HAP-1 (cell line): ENCODE measurements around the gene DTL.
"Not testable (repeated sequence)": the region's sequence is repeated elsewhere in the genome, so short reads cannot be mapped to it uniquely, and the experiment has no call there.

ENCODE experiments used
- DNase-seq, 2 experiments: peaks; one replicate each; pipeline ENCODE4 v3.0.0-alpha.2; 2016 to 2020; ENCODE audit warnings: low spot score in 2 of 2
- H3K27me3 ChIP-seq: fragments of 250-450 bp; sonication (Bioruptor Pico); 2 replicates; pipeline ENCODE4 v1.5.1; 2020; ENCODE audit warnings: low read depth, mild to moderate bottlenecking, moderate library complexity
- H3K36me3 ChIP-seq: fragments of 250-450 bp; sonication (Bioruptor Pico); replicated peaks from 2 replicates; pipeline ENCODE4 v1.5.1; 2020; ENCODE audit warnings: mild to moderate bottlenecking
- H3K4me1 ChIP-seq: fragments of 250-450 bp; sonication (Bioruptor Pico); 2 replicates; pipeline ENCODE4 v1.5.1; 2020; ENCODE audit warnings: mild to moderate bottlenecking
- H3K4me3 ChIP-seq: fragments of 250-450 bp; sonication (Bioruptor Pico); 2 replicates; pipeline ENCODE4 v1.5.1; 2020; ENCODE audit warnings: mild to moderate bottlenecking, moderate library complexity
- H3K9me3 ChIP-seq: fragments of 250-450 bp; sonication (Bioruptor Pico); 2 replicates; pipeline ENCODE4 v1.5.1; 2020; ENCODE audit warnings: mild to moderate bottlenecking, moderate library complexity
- in situ Hi-C: fragments of 300-500 bp; cut with MboI; formaldehyde crosslinking; loops from 3 replicates; pipeline ENCODE4 v1.14.3; 2020; ENCODE audit warnings: low sequenced_read_pairs, inconsistent platforms, mixed read lengths

DTL gene

DNA sequence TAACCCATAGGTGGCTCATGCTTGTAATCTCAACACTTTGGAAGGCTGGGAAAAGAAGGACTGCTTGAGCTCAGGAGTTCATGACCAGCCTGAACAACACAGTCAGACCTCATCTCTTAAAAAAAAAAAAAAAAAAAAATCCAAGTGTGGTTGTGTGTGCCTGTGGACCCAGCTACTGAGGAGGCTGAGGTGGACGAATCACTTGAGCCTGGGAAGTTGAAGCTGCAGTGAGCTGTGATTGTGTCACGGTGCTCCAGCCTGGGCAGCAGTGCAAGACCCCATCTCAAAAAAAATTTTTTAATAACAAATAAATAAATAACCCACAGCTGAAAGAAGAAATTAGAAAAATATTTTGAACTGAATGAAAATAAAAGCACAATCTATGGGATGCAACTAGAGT is 14.0 kb upstream of the DTL start:
- H3K4me3 ChIP-seq: no peak overlapping the region
- H3K27me3 ChIP-seq: no peaks in the 10 kb centered on the region
- no peaks in the 10 kb centered on the region for H3K9me3 ChIP-seq
- H3K36me3 ChIP-seq: peaks cover 16% of the 10 kb centered on the region
- H3K4me1 ChIP-seq: no peaks in the 10 kb centered on the region
- no peak for DNase-seq
- in situ Hi-C loops: no loop called here

DNA sequence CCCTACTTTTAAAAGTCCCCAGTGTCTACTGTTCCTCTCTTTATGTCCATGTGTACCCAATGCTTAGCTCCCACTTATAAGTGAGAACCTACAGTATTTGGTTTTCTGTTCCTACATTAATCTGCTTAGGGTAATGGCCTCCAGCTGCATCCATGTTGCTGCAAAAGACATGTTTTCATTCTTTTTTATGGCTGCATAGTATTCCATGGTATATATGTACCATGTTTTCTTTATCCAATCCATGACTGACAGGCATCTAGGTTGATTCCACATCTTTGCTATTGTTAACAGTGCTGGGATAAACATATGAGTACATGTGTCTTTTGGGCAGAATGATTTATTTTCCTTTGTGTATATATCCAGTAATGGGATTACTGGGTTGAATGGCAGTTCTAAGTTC is 12.6 kb upstream of the DTL start:
- H3K36me3 ChIP-seq: peaks cover 11% of the 10 kb centered on the region
- H3K27me3 ChIP-seq, H3K4me1 ChIP-seq, H3K4me3 ChIP-seq, in situ Hi-C loops, H3K9me3 ChIP-seq, DNase-seq: not testable (repeated sequence)

GRCh38 chr1:212024469-212025149 is 10.9 kb upstream of the DTL start:
- Histone ChIP-seq H3K4me3 (no peak overlapping the region), H3K36me3 (peaks cover 8% of the 10 kb centered on the region), H3K9me3 (no peaks in the 10 kb centered on the region), H3K27me3 (no peaks in the 10 kb centered on the region), H3K4me1 (peaks cover 6% of the 10 kb centered on the region; the same call in 1 of the 2 replicates)
- DNase-seq: no peak
- in situ Hi-C loops: loop anchor here (25.0 kb wide), 1 partner anchor 337 kb away; the partner anchor contains the start of gene NEK2

- in situ Hi-C loops: loop anchor here (25.0 kb wide), 1 partner anchor 340 kb away; the partner anchor contains the start of gene NEK2
- H3K9me3 ChIP-seq, H3K27me3 ChIP-seq, H3K4me3 ChIP-seq, H3K36me3 ChIP-seq, H3K4me1 ChIP-seq, DNase-seq: not testable (repeated sequence)
These were observed 7.8 kb upstream of the DTL start for GRCh38 chr1:212027727-212028126.

DNA sequence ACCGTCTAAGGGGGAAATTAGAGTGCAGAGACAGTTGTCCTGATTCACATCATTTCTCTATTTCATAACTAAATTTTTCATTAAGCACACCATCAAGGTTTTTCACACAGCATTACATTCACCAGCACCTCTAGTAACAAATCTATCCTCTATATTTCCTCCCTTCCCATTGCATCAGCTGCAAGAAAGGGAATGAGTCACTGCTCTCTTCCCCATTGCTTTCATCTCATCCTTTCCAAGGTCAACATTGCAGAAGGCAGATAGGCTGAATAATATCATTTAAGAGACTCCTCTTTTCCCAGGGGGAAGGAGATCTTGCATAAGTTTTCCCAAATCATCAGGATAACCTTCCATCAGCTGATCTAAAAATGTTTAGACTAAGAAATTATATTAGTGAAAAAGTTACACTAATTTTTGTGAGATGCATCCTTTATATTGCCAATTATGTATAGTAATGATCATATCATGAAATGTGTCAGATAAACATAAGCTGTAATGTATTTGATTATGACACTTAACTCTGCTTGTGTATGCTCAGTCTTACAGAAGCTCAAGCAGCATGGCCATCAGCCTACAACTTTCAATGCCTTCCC is 4.5 kb upstream of the DTL start:
- Histone ChIP-seq H3K36me3 (no peaks in the 10 kb centered on the region), H3K27me3 (no peaks in the 10 kb centered on the region), H3K4me3 (no peak overlapping the region), H3K4me1 (peaks cover 8% of the 10 kb centered on the region; the same call in 1 of the 2 replicates), H3K9me3 (no peaks in the 10 kb centered on the region)
- DNase-seq: no peak
- in situ Hi-C loops: loop anchor here (25.0 kb wide), 1 partner anchor 344 kb away; the partner anchor contains the start of gene NEK2

DNA sequence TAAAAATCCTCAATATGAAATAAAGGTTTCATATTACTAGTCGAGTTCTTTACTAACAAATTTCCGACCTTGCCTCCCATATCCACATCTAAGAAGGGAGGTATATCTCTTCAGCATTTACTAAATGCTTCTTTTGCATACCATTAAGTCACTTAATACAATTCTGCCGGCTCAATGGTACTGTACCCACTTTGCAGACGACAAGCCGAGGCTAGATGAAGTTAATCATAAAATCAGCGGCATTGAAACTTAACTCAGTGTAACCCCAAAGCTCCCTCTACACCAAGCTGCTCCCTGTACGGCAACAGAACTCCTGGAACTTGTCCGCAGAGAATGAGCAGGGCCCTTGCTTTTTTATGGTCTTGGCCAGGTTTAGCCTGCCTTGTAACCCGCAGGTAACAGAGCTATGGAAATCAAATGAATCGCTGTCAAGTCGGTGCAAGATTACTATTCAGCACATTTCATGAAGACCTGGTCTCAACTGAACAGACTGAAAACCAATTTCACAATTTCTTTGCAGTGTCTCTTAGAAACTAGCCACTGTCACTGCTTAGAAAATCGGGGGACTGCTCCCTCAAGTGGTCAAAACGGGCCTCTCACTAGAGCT is 929 bp upstream of the DTL start:
- Histone ChIP-seq H3K27me3 (no peaks in the 10 kb centered on the region), H3K36me3 (peaks cover 18% of the 10 kb centered on the region), H3K4me3 (peak overlapping the region; percentile 70), H3K9me3 (no peaks in the 10 kb centered on the region), H3K4me1 (peaks cover 7% of the 10 kb centered on the region)
- in situ Hi-C loops: loop anchor here (25.0 kb wide), 1 partner anchor 347 kb away; the partner anchor contains the start of gene NEK2
- DNase-seq: no peak

GRCh38 chr1:212035835-212036605 is 472 bp downstream of the DTL start:
- peaks cover 30% of the 10 kb centered on the region for H3K36me3 ChIP-seq
- in situ Hi-C loops: loop anchor here (25.0 kb wide), 1 partner anchor 349 kb away; the partner anchor contains the start of gene NEK2
- no peaks in the 10 kb centered on the region for H3K9me3 ChIP-seq
- DNase-seq: no peak
- peaks cover 16% of the 10 kb centered on the region for H3K4me1 ChIP-seq
- peak overlapping the region; percentile 70 for H3K4me3 ChIP-seq
- H3K27me3 ChIP-seq: no peaks in the 10 kb centered on the region

- peak overlapping the region; percentile 70 for H3K4me3 ChIP-seq
- H3K27me3 ChIP-seq: no peaks in the 10 kb centered on the region
- peaks cover 20% of the 10 kb centered on the region for H3K4me1 ChIP-seq
- DNase-seq: no peak
- in situ Hi-C loops: loop anchor here (25.0 kb wide), 1 partner anchor 351 kb away; the partner anchor contains the start of gene NEK2
- no peaks in the 10 kb centered on the region for H3K9me3 ChIP-seq
- peaks cover 36% of the 10 kb centered on the region for H3K36me3 ChIP-seq
These were observed 2.4 kb downstream of the DTL start for GRCh38 chr1:212037900-212038299.

DNA sequence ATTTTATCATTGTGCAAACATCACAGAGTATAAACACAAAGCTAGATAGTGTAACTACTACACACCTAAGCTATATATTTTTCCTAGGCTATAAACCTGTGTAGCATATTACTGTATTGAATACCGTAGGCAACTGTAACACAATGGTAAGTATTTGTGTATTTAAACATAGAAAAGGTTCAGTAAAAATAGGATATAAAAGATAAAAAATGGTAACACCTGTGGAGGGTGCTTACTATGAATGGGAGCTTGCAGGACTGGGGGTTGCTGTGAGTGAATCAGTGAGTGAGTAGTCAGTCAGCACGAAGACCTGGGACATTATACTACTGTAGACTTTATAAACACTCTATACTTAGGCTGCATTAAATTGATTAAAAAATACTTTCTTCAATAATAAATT is 4.1 kb downstream of the DTL start:
- in situ Hi-C loops: loop anchor here (25.0 kb wide), 1 partner anchor 352 kb away; the partner anchor contains the start of gene NEK2
- no peaks in the 10 kb centered on the region for H3K27me3 ChIP-seq
- peaks cover 50% of the 10 kb centered on the region for H3K36me3 ChIP-seq

DNA sequence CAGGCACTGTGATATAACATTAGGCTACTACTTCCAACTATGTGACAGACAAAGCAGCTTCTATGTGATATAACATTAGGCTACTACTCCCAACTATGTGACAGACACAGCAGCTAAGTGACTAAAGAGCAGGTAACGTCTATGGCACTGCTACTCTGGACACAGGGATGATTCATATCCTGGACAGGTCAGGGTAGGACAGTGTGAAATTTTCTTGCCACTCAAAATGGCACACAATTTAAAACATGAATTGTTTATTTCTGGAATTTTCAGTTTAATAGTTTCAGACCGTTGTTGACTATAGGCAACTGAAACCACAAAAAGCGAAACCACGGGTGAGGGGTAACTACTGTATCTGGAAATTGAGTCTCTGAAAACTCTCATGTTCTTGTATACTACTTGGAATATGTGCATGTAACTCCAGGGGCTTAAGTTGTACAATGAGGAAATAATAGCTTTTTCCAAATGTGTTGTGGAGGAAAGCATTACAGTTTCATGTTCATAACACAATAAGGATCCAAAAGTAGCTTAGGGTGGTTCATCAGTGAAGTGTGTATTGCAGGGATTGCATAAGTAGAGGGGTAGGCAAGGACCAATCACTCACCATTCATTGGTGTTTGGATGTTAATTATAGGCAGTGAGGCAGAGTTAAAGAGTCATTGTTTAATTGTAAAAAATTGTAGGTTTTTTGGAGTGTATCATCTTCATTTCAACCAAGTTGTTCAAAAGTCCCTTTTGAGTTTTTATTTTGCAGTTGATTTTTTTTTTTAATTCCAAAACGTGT is 5.3 kb downstream of the DTL start:
- peaks cover 62% of the 10 kb centered on the region for H3K36me3 ChIP-seq
- in situ Hi-C loops: loop anchor here (25.0 kb wide), 1 partner anchor 354 kb away; the partner anchor contains the start of gene NEK2
- H3K4me3 ChIP-seq: no peak overlapping the region
- no peaks in the 10 kb centered on the region for H3K27me3 ChIP-seq
- no peak for DNase-seq
- peaks cover 22% of the 10 kb centered on the region for H3K4me1 ChIP-seq
- no peaks in the 10 kb centered on the region for H3K9me3 ChIP-seq

More for the DNA sequence above, 4.1 kb downstream of the DTL start:
- no peak overlapping the region for H3K4me3 ChIP-seq
- DNase-seq: no peak
- no peaks in the 10 kb centered on the region for H3K9me3 ChIP-seq
- peaks cover 22% of the 10 kb centered on the region for H3K4me1 ChIP-seq

DNA sequence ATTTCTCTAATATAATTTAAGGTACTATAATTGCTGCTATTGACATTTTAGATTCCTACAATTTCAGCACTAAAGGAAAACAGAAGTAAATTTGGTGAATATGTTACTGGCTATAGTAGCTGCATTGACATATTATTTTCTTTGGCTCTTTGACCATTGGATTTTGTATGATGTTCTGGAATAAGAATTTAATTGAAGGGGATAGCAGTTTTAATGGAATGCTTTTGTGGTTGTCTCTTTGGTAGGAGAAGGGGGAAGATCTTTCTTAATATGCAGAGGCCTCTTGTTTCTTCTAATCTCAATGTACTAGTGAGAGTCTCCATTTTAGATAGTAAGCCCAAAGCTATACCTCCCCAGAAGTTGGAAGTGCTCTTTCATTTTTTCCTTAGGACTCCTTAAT is 6.9 kb downstream of the DTL start:
- peaks cover 22% of the 10 kb centered on the region for H3K4me1 ChIP-seq
- H3K27me3 ChIP-seq: no peaks in the 10 kb centered on the region
- in situ Hi-C loops: loop anchor here (25.0 kb wide), 1 partner anchor 355 kb away; the partner anchor contains the start of gene NEK2
- H3K36me3 ChIP-seq: peaks cover 75% of the 10 kb centered on the region
- no peak for DNase-seq
- H3K9me3 ChIP-seq: no peaks in the 10 kb centered on the region
- no peak overlapping the region for H3K4me3 ChIP-seq

DNA sequence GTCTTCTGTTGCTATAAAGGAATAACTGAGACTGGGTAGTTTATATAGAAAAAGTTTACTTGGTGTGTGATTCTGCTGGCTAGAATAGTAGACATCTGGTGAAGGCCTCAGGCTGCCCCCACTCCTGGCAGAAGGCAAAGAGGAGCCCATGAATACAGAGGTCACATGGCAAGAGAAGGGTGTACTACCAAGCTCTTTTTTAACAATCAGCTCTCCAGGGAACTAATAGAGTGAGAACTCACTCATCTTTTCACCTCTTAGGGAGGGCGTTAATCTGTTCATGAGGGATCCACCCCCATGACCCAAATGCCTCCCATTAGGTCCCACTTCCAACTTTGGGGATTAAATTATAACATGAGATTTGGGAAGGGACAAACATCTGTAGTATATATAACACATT is 9.3 kb downstream of the DTL start:
- H3K36me3 ChIP-seq: peaks cover 80% of the 10 kb centered on the region
- no peak overlapping the region for H3K4me3 ChIP-seq
- in situ Hi-C loops: loop anchor here (25.0 kb wide), 1 partner anchor 358 kb away; the partner anchor contains the start of gene NEK2
- H3K27me3 ChIP-seq: no peaks in the 10 kb centered on the region
- DNase-seq: no peak
- no peaks in the 10 kb centered on the region for H3K9me3 ChIP-seq
- peaks cover 15% of the 10 kb centered on the region for H3K4me1 ChIP-seq
